Measurements from ENCODE around the gene CHD9. TPM values are rescaled to one million over a fixed set of nuclear protein-coding genes. Genes with fewer than 3 reads are reported as not detected.

CHD9 gene
- total and polyA plus RNA-seq, 9 of the 15 experiments (the other 6 are each of a cell fraction or from before 2014, with no cell fraction given): 29.0 to 69.3 (median 40.6) TPM

- Histone ChIP-seq H3K4me3 (no peak overlapping the region), H3K79me2 (ENCODE audit: control insufficient read depth, insufficient read depth, low read length) (peaks cover 69% of the 10 kb centered on the region), H3K27ac (ENCODE audit: extremely low read depth, low read depth, low read length) (no peak overlapping the region), H2AFZ (ENCODE audit: low read depth, low read length) (no peak overlapping the region), H3K36me3 (ENCODE audit: control insufficient read depth, insufficient read depth, low read length) (peaks cover 32% of the 10 kb centered on the region; the same call in 2 of the 3 replicates), H4K20me1 (replicated peaks; ENCODE audit: control insufficient read depth, insufficient read depth, low read length) (no peaks in the 10 kb centered on the region), H3K9me1 (ENCODE audit: control insufficient read depth, insufficient read depth, low read length) (no peaks in the 10 kb centered on the region), H3K4me1 (replicated peaks in 1 of 2; ENCODE audit: control insufficient read depth in 2 of 2, insufficient read depth in 2 of 2, low read length in 2 of 2) (no peaks in the 10 kb centered on the region; a peak in 1 of 5 replicates), H3K4me2 (ENCODE audit: insufficient read depth, low read length) (no peak overlapping the region), H3K9ac (ENCODE audit: insufficient read depth in 1 of 2, low read depth in 2 of 2, low read length in 2 of 2) (no peak overlapping the region), H3K9me3 (replicated peaks; ENCODE audit: control insufficient read depth, insufficient read depth, low read depth, low read length) (no peaks in the 10 kb centered on the region; the same call in 1 of the 2 replicates), H3K27me3 (ENCODE audit: control insufficient read depth in 2 of 2, insufficient read depth in 2 of 2, low read length in 2 of 2) (no peaks in the 10 kb centered on the region)
- intact Hi-C loops (cut with micrococcal nuclease) (no loop called here), in situ Hi-C loops (cut with MboI) (no loop called here)
- DNase-seq (ENCODE audit: extremely low read depth in 1 of 4, low spot score in 3 of 4): no peak
- no TSS peak for BruUV-seq (replicated peaks)
- TF ChIP-seq CEBPB (tag; IDR thresholded peaks at IDR 0.05): no peak
- no peak for TF ChIP-seq ZNF512 (tag; IDR thresholded peaks at IDR 0.05)
- no peak for TF ChIP-seq HLTF (IDR thresholded peaks at IDR 0.05)
- TF ChIP-seq KLF6 (CRISPR knock-in tag; IDR thresholded peaks at IDR 0.05; ENCODE audit: borderline replicate concordance): no peak
- no peak for TF ChIP-seq SIN3B (IDR thresholded peaks at IDR 0.05; ENCODE audit: low read depth)
- no peak for TF ChIP-seq NR3C1 (CRISPR knock-in tag; IDR thresholded peaks at IDR 0.05)
- no peak for TF ChIP-seq ETV6 (IDR thresholded peaks at IDR 0.05; ENCODE audit: borderline replicate concordance in 1 of 2, low read depth in 2 of 2, low read length in 1 of 2)
- no peak for TF ChIP-seq ETV6 (CRISPR knock-in tag; IDR thresholded peaks at IDR 0.05; ENCODE audit: borderline replicate concordance)
- TF ChIP-seq ZNF280A (IDR thresholded peaks at IDR 0.05; ENCODE audit: low read depth, partially characterized antibody): no peak
- WGBS (ENCODE audit: insufficient coverage, low coverage, missing lambda C conversion rate): 95% methylated on average over 6 of the region's 6 CpGs
- FAIRE-seq: no peak
- ChIA-PET CTCF (ENCODE audit: low intra/inter-chr PET ratio) (no interaction called here), POLR2A (no interaction called here)
- ATAC-seq: no peak
Observed at GRCh38 chr16:53073022-53073421, 18.2 kb downstream of the CHD9 start.
